Fibroblast of lung (primary cell): Measurements from ENCODE around the gene CENPF.

ENCODE experiments used
- CTCF ChIP-seq, 2 donors: IDR thresholded peaks in 1 of 2; conservative IDR thresholded peaks in 1 of 2; 1 replicate in 1 of 2; 2 replicates in 1 of 2; pipeline ENCODE4 v1.5.1; 2011 to 2012; ENCODE audit warnings: low read length in 2 of 2, control low read depth in 1 of 2, inconsistent platforms in 1 of 2, low read depth in 1 of 2, mild to moderate bottlenecking in 1 of 2
- EZH2 ChIP-seq: IDR thresholded peaks from 2 replicates; pipeline ENCODE4 v1.5.1; 2012; ENCODE audit warnings: low read length, control low read depth, mild to moderate bottlenecking; ENCODE audit errors: missing control alignments

DNA sequence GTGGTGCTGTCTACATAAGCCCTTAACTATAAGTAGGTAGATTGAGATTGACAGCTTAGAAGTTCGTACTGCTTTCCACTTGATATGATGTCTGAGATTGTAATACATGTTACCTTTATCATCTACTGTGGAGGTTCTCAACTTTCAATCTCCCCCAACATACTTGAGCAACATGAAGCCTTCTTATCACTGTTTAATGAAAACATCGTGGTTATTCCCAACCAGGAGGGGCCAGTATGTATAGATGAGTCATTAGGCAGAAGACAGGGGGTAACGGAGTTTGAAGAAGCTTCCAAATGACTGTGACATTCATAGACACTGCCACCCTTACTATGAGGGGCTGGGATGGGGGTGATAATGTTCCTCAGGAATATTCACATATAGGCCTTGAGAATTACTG lies 36.0 kb downstream of the CENPF start:
- TF ChIP-seq CTCF (conservative IDR thresholded peaks at IDR 0.05 in 1 of 2, IDR thresholded peaks at IDR 0.05 in 1 of 2; ENCODE audit: low read depth in 1 of 2, low read length in 2 of 2) (no peak), EZH2 (no peak)
